Caki2 (cell line): Measurements from ENCODE around the gene FMNL2. TPM values are rescaled to one million over a fixed set of nuclear protein-coding genes. Genes with fewer than 3 reads are reported as not detected.
"Not testable (repeated sequence)": the region's sequence is repeated elsewhere in the genome, so short reads cannot be mapped to it uniquely, and the experiment has no call there.

Experiments used
- DNase-seq: peaks from one replicate; pipeline ENCODE4 v3.0.0-alpha.2; 2015; ENCODE audit warnings: low read depth
- in situ Hi-C: cut with HindIII; loops from 2 replicates; pipeline ENCODE4 v1.10.0; 2016; ENCODE audit warnings: low sequenced_read_pairs, low pct_unique_long_range_greater_than_20kb, mixed read lengths
- total RNA-seq: library from RNA; depleted of rRNA; stranded (reverse); fragments of >200 nt; shearing (Covaris generic); gene quantifications from 2 replicates; pipeline ENCODE4 v1.2.3, GENCODE V29; 2014; ENCODE audit warnings: low replicate concordance

FMNL2 gene
- total RNA-seq, 1 experiment from 2014 or later: 15.8 TPM

DNA sequence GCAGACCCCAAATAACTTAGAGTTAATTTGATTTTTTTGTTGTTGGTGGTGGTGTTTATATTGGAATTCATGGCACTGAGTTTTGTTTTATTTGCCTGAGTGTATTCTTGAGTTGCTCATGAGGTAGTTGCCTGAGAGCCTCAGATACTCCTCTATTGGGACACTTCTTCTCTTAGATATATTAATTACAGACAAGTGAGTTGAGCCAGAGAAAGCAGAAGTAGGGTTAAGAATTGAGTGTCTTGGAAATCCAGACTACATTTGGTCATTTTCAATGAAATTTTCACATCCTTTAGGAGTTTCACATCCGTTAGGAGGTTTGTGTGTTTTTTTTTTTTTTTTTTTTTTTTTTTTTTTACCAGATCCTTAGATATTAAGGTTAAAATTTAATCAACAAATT lies 29.0 kb downstream of the FMNL2 start:
- no peak for DNase-seq
- in situ Hi-C loops: no loop called here

DNA sequence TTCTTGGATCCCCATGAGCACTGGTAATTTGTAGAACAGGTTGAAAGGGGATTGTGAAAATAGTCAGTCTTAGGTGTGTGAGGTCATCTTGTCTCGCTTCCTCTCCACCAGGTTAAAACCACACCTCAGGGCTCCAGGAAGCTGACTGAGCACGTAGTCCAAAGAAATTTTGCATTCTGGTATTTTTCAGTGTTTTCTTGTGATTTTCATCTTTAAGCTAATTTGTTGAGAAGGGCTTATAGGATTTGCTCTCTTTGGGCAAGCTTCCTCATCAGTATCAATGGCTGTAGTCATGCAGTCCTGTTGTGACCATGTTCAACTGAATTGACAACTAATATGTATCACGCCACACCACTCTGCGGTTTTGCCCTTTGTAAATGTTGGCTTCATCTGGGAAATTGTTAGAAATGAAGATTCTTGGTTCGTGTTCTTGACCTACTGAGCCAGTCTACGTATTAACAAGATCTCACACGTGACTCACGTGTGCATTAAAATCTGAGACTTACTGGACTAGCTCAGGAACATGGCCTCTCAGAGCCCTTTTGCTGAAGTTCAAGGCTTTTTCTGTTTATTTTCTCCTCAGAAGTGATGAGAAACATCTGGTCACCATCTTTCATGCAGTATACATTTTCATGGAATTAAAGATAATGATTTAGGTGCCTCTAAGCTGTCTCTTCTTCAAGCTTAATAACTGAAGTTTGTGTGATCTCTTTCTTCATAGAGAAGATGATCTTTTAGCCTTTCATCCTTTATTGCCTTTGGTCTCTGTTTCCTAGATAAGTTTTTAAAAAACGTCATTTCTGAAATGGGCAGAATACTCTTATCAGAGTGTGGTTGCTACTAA lies 32.8 kb downstream of the FMNL2 start:
- no peak for DNase-seq
- in situ Hi-C loops: no loop called here

DNA sequence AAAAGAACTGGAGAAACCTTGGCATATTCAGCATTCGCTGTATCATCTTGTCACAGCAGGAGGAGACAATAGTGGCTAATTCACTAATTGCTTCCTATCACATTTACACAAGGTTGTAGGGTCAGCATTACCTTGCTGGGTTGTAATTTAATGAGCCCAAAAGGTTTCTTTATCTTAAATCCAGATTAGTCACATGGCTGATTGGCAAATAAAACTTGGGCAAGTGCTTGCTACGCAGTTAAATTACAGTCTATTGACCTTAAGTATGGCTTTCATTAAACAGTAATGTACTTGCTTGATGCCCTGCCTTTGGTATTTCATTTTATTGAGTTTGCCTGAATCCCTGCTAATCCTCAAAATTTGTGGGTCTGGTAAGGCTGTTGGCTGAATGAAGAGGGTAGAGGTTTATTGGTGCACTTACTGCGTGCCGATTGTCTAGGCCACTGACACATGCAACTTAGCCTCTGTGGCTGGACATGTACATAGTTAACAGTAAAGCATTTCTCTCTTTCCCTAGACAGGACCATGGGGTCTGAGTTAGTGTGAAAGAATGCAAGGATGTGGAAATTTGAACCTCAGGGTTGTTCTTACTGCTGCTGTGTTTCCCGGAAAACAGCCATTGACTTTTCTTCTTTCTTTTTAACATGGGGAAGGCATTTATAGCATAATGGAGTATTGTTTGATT lies 34.3 kb downstream of the FMNL2 start:
- no peak for DNase-seq

DNA sequence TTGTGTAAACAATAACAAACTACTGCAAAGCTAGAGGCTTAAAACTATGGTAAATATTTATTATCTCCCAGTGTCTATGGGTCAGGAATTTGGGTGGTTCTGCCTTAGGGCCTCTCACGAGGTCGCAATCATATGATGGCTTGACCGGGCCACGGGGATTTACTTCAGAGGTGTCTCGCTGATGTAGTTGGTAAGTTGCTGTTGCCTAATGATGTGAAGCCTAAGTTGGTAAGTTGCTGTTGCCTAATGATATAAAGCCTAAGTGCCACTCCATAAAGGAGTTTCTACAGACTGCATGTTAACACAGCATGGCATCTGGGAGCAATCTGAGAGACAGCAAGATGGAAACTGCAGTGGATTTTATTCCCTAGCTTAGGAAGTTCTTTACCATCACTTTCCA lies 35.8 kb downstream of the FMNL2 start:
- in situ Hi-C loops: no loop called here
- peak; percentile 8 for DNase-seq

More for the DNA sequence above, 34.3 kb downstream of the FMNL2 start:
- in situ Hi-C loops: no loop called here

DNA sequence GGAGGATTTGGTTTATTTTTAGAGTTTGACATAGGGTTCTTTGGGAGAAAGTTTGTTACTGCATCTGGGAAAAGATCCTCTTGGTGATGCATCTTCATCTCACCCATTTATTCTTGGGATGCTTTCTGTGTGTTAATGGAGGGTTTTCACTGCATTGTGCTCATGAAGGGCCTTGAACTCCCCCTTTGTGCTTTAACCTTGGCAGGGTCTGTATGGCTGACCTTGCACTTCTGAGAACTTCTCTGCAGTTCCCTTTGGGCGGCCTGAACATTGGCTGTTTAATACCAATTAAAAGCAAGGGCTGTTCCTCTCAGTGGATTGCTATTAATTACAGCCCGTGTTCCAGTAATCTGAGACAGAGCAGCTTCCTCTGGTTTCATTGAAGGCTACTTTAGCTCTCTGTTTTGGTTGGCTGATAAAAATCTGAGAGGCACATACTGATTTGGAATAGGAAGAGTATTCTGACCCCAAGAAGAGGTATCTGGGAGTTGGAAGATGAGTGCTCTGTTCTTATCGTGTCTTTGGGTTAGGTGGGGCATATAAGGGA lies 37.5 kb downstream of the FMNL2 start:
- DNase-seq: no peak
- in situ Hi-C loops: no loop called here

DNA sequence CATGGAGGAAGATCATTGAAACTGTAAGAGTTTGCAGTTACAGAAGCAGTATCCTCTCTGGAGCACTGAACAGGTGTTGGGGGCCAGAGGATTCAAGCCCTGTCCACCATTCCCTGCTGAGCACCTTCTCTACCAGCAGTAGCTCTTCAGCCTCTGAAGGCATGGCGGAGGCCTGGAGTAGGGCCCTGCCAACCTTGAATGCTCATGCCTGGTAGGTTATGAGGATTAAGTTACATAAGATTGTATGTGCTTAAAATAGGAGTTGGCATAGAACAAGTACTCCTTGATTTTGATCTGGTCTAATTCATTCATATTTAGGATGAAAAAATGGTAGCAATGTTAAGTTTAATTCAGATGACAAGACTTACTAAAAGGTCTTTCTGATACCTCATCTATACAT lies 40.2 kb downstream of the FMNL2 start:
- DNase-seq: no peak
- in situ Hi-C loops: no loop called here

DNA sequence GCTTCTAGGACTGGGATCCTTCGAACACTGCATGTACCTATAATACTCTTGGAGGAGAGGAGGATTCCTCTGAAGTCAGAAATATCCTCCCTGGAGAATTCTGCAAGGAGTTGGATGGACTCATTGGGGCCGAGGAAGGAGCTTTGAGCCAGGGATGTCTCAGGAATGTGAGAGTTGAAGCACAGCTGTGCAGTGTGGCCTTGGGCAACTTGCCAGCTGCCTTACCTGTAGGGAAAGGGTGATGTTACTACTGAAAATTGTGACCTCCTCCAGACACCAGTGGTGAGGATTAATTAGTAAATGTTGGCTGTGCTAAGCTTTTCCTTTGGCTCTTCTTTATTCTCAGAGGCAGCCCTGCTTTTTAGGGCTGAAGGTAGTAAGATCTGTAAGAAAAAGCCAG lies 41.4 kb downstream of the FMNL2 start:
- DNase-seq: no peak
- in situ Hi-C loops: no loop called here

DNA sequence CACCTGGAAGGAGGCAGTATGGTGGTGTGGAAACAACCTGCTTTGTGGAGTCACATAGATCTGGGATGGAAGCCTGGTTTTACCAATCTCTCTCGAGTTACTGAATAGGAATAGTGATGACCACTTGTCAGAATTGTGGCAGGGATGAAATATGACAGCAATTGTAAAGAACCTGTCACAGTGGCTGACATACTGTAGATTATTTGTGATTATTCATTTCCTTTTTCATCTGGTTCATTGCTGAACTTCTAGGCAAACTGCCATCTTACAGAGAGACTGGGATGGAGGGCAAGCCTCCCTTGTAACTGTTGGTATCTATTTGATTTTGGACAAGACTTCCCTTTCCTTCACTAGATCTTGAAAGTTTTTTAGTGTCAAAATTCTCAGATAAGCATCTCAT lies 42.0 kb downstream of the FMNL2 start:
- no peak for DNase-seq
- in situ Hi-C loops: no loop called here

DNA sequence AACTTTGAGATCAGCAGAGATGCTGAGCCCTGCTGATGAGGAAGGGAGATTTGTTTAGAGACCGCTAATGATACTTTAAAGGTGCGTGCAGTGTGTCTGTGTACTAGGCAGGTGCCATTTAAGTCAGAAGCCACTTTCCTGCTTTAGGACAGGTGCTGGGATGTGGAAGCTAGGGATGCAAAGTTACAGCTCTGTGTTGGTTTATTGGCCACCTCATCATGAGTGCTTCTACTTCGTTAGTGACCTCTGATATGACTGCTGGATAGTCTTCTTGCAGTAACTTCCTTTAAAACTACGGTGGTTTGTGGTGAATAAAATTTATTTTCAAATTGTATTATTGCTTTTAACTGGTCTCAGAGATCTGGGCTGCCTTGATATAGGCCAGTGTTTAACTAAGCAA lies 44.1 kb downstream of the FMNL2 start:
- in situ Hi-C loops: no loop called here
- DNase-seq: no peak

DNA sequence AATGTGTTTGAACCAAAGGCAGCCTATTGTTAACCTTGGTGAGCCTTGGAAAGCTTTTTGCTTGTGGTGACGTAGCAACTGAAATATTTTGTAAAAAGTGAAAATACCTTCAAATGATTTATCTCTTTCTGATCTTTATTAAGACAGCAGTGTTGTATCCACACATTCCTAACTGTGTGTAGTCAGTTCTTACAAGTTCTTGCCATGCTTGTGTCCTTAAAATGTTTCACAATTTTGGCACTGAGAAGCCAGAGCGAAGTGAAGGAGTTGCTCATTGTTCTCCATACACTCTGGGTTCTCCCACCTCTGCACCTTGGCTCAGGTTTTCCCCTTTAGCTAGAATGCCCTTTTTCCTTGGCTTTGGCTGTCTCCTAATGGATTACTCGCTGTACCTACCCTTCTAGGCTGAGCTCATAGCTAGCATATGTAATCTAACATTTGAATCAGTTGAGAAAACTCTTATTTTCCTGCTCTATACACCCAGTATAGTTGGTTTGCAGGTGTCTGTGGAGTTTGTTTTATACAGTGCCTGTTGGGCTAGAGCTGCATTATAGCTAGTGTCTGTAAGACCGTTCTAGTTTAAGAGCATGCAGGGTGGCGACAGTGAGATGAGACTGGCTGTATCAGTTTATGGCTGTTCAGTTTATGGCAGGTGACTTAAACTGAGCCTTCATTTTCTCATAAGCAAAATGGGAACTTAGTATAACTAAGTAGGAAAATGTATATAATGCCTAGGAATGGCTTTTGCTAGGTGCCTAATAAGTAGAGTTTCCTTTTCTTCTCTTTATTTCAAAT lies 45.5 kb downstream of the FMNL2 start:
- DNase-seq: no peak
- in situ Hi-C loops: no loop called here

DNA sequence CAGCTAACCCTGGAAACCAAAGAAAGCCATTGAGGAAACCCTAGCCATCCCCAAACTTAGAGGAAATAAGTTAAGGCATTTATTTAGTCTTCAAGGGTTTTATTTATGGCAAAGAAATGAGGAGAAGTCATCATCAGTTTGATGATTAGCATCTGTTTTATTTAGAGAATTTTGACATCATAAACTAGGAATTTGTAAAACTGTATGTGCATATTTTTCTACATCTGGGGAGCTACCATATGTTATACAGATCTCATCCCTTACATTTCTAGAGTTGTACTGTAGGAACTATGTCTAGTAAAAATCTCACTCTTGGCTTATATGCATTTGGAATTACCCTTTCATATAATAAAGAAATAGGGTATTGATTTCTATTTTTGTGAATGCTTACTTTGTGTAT lies 48.7 kb downstream of the FMNL2 start:
- in situ Hi-C loops: no loop called here
- DNase-seq: no peak

DNA sequence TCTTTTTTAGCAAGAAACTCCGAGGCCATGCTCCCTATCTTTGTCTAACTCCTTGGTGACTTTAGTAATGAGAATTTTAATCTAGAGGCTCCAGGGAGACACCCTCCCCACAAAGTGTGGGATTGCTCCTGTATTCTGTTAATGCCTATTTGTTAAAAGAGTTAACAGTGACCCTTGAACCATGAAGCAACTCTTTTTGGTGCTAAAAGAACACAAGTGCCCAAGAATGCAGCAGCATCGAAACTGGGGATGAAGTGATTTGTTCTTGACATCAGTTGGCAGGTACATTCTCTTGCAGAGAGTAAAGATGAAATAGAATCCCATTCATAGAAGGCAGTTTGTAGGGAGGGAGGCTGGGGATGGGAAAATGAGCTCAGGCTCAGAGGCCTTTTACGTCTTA lies 50.0 kb downstream of the FMNL2 start:
- in situ Hi-C loops: no loop called here
- DNase-seq: no peak

DNA sequence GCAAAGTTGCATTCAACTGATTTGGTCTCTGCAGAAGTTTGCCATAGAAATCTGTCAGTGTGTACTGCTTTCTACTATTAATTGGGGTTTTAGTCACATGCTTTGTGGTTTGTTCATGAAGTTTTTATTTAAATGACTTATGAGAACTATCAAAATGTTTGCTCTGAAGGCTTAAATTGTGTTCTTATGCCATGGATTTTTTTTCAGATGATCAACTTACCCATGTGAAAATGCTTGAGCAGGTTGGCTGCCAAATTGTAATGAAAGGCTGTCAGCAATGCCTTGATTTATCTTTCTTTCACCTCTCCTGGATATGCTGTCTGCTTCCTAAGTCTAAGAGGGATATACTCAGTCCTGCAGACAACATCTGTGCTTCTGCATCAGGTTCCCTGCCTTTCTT lies 50.7 kb downstream of the FMNL2 start:
- DNase-seq: no peak
- in situ Hi-C loops: no loop called here

DNA sequence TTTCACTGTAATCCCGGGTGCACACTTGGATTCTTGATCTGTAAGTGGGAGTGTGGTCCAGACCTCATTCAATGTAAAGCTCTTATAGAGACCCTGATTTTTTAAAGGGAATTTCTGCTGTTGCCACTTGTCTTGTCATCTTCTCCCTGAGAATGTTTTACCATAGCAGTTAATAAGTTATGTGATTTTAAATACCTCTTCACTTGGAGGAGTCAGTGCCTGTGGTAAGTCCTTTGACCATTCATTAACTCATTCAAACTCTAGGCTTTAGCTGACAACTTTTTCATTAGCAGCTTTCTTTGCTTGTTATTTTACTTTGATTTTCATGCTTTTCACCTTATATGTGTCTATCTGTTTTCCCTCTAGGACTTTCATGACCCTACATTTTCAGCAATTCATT lies 51.3 kb downstream of the FMNL2 start:
- peak; percentile 48 for DNase-seq
- in situ Hi-C loops: no loop called here

DNA sequence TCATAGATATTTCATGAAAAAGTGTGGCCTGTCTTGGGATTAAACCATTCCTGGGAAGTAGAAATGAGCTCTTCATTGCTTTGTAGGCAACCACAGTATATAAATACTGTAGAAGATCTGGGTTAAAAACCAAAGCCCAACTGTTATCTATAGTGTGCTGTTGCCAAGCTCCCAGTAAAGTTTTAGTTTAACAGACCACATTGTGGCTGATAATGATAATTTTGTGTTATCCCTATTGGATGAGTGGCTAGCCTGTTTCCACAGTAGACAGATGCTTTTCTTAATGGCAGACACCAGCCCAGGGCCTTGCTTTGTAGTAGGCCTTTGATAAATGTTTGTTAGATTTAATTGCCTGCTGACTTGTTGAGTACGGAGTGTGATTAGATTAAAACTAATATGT lies 52.1 kb downstream of the FMNL2 start:
- in situ Hi-C loops: no loop called here
- peak; percentile 14 for DNase-seq

DNA sequence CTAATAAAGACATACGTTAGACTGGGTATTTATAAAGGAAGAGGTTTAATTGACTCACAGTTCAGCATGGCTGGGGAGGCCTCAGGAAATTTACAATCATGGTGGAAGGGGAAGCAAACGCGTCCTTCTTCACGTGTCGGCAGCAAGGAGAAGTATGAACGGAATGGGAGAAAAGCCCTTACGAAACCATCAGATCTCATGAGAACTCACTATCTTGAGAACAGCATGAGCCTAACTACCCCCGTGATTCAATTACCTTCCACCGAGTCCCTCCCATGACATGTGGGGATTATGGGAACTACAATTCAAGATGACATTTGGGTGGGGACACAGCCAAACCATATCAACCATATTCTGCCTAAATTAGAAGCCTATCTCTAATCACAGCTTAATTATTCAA lies 53.3 kb downstream of the FMNL2 start:
- in situ Hi-C loops, DNase-seq: not testable (repeated sequence)

DNA sequence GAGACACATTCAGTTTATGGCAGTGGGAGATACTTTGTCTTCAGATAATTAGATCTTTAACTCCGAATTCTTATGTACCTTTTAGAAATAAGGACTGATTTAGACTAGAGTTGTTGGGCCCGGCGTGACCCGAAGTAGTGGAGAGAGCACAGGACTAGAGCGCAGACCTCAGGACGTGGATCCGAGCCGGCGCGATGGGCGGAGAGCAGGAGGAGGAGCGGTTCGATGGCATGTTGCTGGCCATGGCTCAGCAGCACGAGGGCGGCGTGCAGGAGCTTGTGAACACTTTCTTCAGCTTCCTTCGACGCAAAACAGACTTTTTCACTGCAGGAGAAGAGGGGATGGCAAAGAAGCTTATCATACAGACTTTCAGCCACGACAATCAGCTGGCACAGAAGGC lies 54.5 kb downstream of the FMNL2 start:
- DNase-seq: no peak
- in situ Hi-C loops: no loop called here

DNA sequence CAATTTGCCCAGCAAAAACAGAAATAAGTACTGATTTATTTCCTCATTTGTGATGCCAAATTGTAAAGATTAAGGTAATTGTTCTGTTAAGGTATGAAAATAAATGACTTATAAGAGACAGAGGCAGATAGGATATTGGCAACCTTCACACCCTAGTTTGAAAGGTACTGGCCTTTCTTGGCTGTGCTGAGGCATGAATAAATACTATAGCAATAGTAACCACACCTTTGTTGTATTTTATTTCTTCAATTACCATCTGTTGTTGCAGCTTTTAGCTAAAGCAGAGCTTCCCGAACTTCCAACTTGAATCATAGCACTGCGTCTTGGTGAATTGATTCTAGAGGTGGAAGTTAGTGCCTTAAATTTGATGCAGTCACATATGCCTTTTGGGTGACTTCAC lies 55.9 kb downstream of the FMNL2 start:
- DNase-seq: no peak
- in situ Hi-C loops: no loop called here

DNA sequence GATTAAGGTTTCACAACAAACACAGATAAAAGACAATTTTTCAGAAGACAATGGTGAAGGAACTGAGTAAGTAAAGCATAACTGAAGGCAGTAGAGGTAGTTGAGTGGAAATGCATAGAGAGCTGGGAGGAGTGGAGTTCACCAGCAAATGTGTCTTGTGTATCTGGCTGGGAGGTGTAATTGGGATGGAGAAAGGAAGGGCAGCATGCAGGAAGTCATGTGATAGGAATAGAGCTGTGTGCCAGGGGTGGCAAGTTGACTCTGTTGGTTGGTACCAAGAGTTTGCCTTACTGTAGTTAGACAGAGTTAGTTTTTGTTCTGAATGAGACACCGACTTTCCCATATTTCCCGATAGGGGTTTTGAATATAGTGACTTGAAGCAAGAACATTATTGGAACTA lies 56.3 kb downstream of the FMNL2 start:
- in situ Hi-C loops: no loop called here
- DNase-seq: no peak
